Gastroesophageal sphincter (tissue), 3 donors: Measurements from ENCODE around the gene MTO1.

Experiments used
- EP300 ChIP-seq: sonication (generic); formaldehyde crosslinking; IDR thresholded peaks from one replicate; pipeline ENCODE4 v1.6.1; 2017; ENCODE audit warnings: antibody characterized with exemption, mild to moderate bottlenecking
- POLR2A ChIP-seq, 2 donors: fragments of 450-650 bp; IDR thresholded peaks; one replicate each; pipeline ENCODE4 v1.6.1; 2017; ENCODE audit warnings: antibody characterized with exemption in 2 of 2, mild to moderate bottlenecking in 2 of 2, moderate library complexity in 1 of 2
- POLR2AphosphoS5 ChIP-seq: sonication (generic); formaldehyde crosslinking; IDR thresholded peaks from one replicate; pipeline ENCODE4 v1.6.1; 2017; ENCODE audit warnings: antibody characterized with exemption
- TF ChIP-seq, protein P1 (sequence below), 4 experiments: fragments of 200-600 bp in 2 of 4; fragments of 450-650 bp in 2 of 4; sonication (generic) in 1 of 4; IDR thresholded peaks; one replicate each; pipeline ENCODE4 v1.5.1; 2017 to 2019; ENCODE audit warnings: antibody characterized with exemption in 4 of 4, mild to moderate bottlenecking in 2 of 4, moderate library complexity in 2 of 4

DNA sequence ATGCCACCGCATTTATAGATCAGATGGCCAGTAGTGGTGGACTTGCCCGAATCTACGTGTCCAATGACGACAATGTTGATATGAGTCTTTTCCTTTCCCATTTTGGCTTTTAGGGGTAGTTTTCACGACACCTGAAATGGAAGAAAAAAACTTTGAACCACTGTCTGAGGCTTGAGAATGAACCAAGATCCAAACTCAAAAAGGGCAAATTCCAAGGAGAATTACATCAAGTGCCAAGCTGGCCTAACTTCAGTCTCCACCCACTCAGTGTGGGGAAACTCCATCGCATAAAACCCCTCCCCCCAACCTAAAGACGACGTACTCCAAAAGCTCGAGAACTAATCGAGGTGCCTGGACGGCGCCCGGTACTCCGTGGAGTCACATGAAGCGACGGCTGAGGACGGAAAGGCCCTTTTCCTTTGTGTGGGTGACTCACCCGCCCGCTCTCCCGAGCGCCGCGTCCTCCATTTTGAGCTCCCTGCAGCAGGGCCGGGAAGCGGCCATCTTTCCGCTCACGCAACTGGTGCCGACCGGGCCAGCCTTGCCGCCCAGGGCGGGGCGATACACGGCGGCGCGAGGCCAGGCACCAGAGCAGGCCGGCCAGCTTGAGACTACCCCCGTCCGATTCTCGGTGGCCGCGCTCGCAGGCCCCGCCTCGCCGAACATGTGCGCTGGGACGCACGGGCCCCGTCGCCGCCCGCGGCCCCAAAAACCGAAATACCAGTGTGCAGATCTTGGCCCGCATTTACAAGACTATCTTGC lies 58.6 kb downstream of the MTO1 start:
- TF ChIP-seq, protein P1, sequence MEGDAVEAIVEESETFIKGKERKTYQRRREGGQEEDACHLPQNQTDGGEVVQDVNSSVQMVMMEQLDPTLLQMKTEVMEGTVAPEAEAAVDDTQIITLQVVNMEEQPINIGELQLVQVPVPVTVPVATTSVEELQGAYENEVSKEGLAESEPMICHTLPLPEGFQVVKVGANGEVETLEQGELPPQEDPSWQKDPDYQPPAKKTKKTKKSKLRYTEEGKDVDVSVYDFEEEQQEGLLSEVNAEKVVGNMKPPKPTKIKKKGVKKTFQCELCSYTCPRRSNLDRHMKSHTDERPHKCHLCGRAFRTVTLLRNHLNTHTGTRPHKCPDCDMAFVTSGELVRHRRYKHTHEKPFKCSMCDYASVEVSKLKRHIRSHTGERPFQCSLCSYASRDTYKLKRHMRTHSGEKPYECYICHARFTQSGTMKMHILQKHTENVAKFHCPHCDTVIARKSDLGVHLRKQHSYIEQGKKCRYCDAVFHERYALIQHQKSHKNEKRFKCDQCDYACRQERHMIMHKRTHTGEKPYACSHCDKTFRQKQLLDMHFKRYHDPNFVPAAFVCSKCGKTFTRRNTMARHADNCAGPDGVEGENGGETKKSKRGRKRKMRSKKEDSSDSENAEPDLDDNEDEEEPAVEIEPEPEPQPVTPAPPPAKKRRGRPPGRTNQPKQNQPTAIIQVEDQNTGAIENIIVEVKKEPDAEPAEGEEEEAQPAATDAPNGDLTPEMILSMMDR (IDR thresholded peaks at IDR 0.05) = no peak
- TF ChIP-seq POLR2A (IDR thresholded peaks at IDR 0.05) = peak; percentile 24 to 28
- no peak for TF ChIP-seq EP300
- peak; percentile 77 for TF ChIP-seq POLR2AphosphoS5
